Measurements from ENCODE around the gene ADAM21.
"Not testable (repeated sequence)": the region's sequence is repeated elsewhere in the genome, so short reads cannot be mapped to it uniquely, and the experiment has no call there.

Gene ADAM21

GRCh38 chr14:70454731-70455130 is 2.8 kb downstream of the ADAM21 start:
- no peak for DNase-seq (ENCODE audit: low spot score)
- no peak for TF ChIP-seq CTCF (IDR thresholded peaks at IDR 0.05)
- no peak overlapping the region for H3K27ac ChIP-seq
- H3K4me3 ChIP-seq, result no peak overlapping the region

GRCh38 chr14:70468731-70469130 is 16.8 kb downstream of the ADAM21 start:
- DNase-seq (ENCODE audit: low spot score), result no peak
- no peak for TF ChIP-seq CTCF (IDR thresholded peaks at IDR 0.05)
- Histone ChIP-seq H3K4me3 (no peak overlapping the region), H3K27ac (no peak overlapping the region)

- not testable (repeated sequence) for DNase-seq (ENCODE audit: low spot score); H3K4me3 ChIP-seq; H3K27ac ChIP-seq
Measured at GRCh38 chr14:70470863-70471563, 19.0 kb downstream of the ADAM21 start.

- H3K27ac ChIP-seq, result no peak overlapping the region
- TF ChIP-seq CTCF (IDR thresholded peaks at IDR 0.05), result no peak
- no peak overlapping the region for H3K4me3 ChIP-seq
- no peak for DNase-seq (ENCODE audit: low spot score)
Measured at GRCh38 chr14:70472253-70473159, 20.5 kb downstream of the ADAM21 start.

- no peak for DNase-seq (ENCODE audit: low spot score)
- TF ChIP-seq CTCF (IDR thresholded peaks at IDR 0.05), result no peak
- H3K27ac ChIP-seq, result no peak overlapping the region
- no peak overlapping the region for H3K4me3 ChIP-seq
Measured at GRCh38 chr14:70473825-70474224, 21.9 kb downstream of the ADAM21 start.

- H3K27ac ChIP-seq; H3K4me3 ChIP-seq; DNase-seq (ENCODE audit: low spot score): not testable (repeated sequence)
Measured at GRCh38 chr14:70475459-70475858, 23.5 kb downstream of the ADAM21 start.

- not testable (repeated sequence) for H3K27ac ChIP-seq; H3K4me3 ChIP-seq; DNase-seq (ENCODE audit: low spot score)
Measured at GRCh38 chr14:70477356-70478105, 25.6 kb downstream of the ADAM21 start.

GRCh38 chr14:70489579-70490200 is 37.7 kb downstream of the ADAM21 start:
- Histone ChIP-seq H3K27ac (no peak overlapping the region), H3K4me3 (no peak overlapping the region)
- no peak for DNase-seq (ENCODE audit: low spot score)
- TF ChIP-seq CTCF (IDR thresholded peaks at IDR 0.05), result no peak

Data from coronary artery (tissue), 2 donors.